CD4-positive, alpha-beta T cell treated with Interleukin-10 for 1 hour (primary cell): ENCODE data around the gene OR8K3.

ENCODE experiments used
- DNase-seq: peaks from one replicate; pipeline ENCODE4 v3.0.0-alpha.2; 2020

OR8K3 gene

GRCh38 chr11:56314844-56315243, at the start of gene OR8K3:
Gene OR8K3 (plus strand): TSS chr11:56315144. CDS start chr11:56318307, 3,163 bp downstream.
- no peak for DNase-seq

GRCh38 chr11:56271092-56271491, 43.9 kb upstream of the OR8K3 start:
- DNase-seq: no peak

DNA sequence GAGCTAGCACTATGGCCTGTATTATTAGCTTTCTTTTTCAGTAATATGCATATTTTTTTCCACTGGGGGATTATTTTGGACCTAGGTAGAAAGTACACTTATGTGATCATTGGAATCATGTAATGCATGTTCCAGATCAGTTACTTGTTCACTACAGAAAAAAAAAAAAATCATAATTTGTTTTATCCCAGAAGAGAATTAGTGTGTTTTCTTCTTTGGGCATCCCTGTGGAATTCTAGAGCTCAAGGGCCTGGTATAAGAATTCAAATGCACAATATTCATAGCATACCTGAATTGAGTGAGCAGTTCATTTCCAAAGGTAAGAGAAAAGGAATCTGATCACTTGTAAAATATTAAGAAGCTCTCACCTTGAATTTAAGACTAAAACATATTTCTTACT, 41.1 kb upstream of the OR8K3 start, which contains the start of gene OR5T1:
OR5T1 (plus strand) TSS at position 301 of the 400 bp plus-strand sequence. CDS start 1,485 bp downstream, outside the sequence.
- DNase-seq: no peak

GRCh38 chr11:56292154-56292553, 22.8 kb upstream of the OR8K3 start, which contains the start of gene OR8H1:
Gene OR8H1 (minus strand): TSS chr11:56292254. CDS start chr11:56291062, 1,192 bp downstream.
- no peak for DNase-seq

GRCh38 chr11:56296898-56297297, 18.0 kb upstream of the OR8K3 start:
- no peak for DNase-seq

GRCh38 chr11:56307836-56308235, 7.1 kb upstream of the OR8K3 start:
- no peak for DNase-seq

DNA sequence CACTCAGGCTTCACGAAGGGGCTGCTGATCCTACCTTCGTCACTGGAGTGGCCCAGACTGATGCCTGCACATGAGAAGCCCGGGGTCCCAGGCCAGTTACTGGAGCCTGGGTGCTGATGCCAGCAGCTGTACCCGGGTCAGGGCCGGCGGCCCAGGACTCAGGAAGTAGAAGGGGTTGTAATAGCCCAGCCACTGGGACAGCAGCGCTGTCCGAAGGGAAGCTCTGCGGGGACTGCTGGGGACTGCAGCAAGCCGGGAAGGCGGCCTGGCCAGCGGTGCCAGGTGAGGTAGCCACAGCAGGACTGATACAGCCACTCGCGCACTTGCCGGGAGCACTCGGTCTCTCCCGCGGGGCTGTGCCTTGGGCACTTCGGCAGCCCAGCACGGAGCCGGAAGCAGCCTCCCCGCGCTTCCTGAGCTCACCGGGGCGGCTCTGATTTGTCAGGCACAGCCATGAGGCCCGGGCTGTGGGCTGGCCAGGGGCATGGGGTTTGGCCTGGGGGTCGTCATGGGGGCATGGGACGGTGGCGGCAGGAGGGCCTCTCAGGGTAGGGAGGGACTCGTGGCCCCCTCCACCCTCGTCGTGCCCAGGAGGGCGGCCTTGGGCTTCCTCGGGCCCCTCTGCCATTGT, 17.0 kb downstream of the OR8K3 start:
- no peak for DNase-seq

- DNase-seq: no peak
These were observed 18.2 kb downstream of the OR8K3 start for GRCh38 chr11:56333156-56333555.

- no peak for DNase-seq
These were observed 25.3 kb downstream of the OR8K3 start for GRCh38 chr11:56340289-56340688.

DNA sequence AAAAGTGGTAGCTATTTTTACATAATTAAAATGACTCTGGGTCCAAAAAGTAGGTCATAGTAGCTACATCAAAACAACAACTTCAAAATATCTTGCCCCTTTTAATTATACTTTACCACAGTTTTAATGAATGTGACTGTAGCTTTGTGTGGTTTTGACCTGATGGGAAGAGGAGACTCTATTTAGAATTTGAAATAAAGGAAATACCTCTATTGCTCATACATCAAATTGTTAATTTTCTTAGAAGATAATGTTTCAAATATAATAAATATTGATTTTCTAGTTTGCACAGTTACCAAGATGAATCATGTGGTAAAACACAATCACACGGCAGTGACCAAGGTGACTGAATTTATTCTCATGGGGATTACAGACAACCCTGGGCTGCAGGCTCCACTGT, 30.8 kb downstream of the OR8K3 start, which contains the start of gene OR8K1:
OR8K1 (plus strand) TSS at position 301 of the 400 bp plus-strand sequence; CDS start at position 301, 0 bp downstream.
- no peak for DNase-seq

- no peak for DNase-seq
These were observed 39.0 kb downstream of the OR8K3 start, which contains the start of gene OR8J1 for GRCh38 chr11:56353991-56354390. Gene OR8J1 (plus strand): TSS chr11:56354291. CDS start chr11:56360247, 5,956 bp downstream.
